GM23338 (cell line): ENCODE results near the gene KCNB1. TPM values are rescaled to one million over a fixed set of nuclear protein-coding genes. Genes with fewer than 3 reads are reported as not detected.

ENCODE experiments used
- ATAC-seq: fragments of 200-7000 bp; cut with Tn5 transposase; 3 replicates; pipeline ENCODE4 v1.9.1; 2020
- DNase-seq: peaks from one replicate; pipeline ENCODE4 v3.0.0-alpha.2; 2015; ENCODE audit warnings: low spot score
- H2AFZ ChIP-seq: fragments of 200-600 bp; sonication (generic); 2 replicates; pipeline ENCODE4 v1.8.0; 2016; ENCODE audit warnings: antibody characterized with exemption, mild to moderate bottlenecking, moderate library complexity
- H3F3A ChIP-seq: fragments of 200-600 bp; sonication (generic); replicated peaks from 2 replicates; pipeline ENCODE4 v1.8.0; 2017; ENCODE audit warnings: antibody characterized with exemption, mixed run types, low read depth
- H3K27ac ChIP-seq: fragments of 200-600 bp; sonication (generic); 2 replicates; pipeline ENCODE4 v1.6.1; 2016; ENCODE audit warnings: low read depth
- H3K27me3 ChIP-seq: fragments of 200-600 bp; sonication (generic); 2 replicates; pipeline ENCODE4 v1.8.0; 2016; ENCODE audit warnings: mild to moderate bottlenecking, mixed run types, moderate library complexity; ENCODE audit not compliant: insufficient read depth
- H3K36me3 ChIP-seq: fragments of 200-600 bp; sonication (generic); 2 replicates; pipeline ENCODE4 v1.8.0; 2016; ENCODE audit warnings: mild to moderate bottlenecking; ENCODE audit not compliant: insufficient read depth
- H3K4me1 ChIP-seq: fragments of 200-600 bp; sonication (generic); 2 replicates; pipeline ENCODE4 v1.8.0; 2016; ENCODE audit warnings: mild to moderate bottlenecking, moderate library complexity; ENCODE audit not compliant: insufficient read depth
- H3K4me2 ChIP-seq: fragments of 200-600 bp; sonication (generic); 2 replicates; pipeline ENCODE4 v1.7.1; 2017; ENCODE audit warnings: mixed run types
- H3K4me3 ChIP-seq: fragments of 200-600 bp; sonication (generic); 2 replicates; pipeline ENCODE4 v1.6.1; 2016; ENCODE audit warnings: mixed run types
- H3K79me2 ChIP-seq: fragments of 200-600 bp; sonication (generic); replicated peaks from 2 replicates; pipeline ENCODE4 v1.8.0; 2017; ENCODE audit warnings: mild to moderate bottlenecking; ENCODE audit not compliant: insufficient read depth
- H3K9me2 ChIP-seq: fragments of 200-600 bp; sonication (generic); 2 replicates; pipeline ENCODE4 v1.8.0; 2017; ENCODE audit not compliant: insufficient read depth
- H4K20me1 ChIP-seq: fragments of 200-600 bp; sonication (generic); replicated peaks from 2 replicates; pipeline ENCODE4 v1.8.0; 2017; ENCODE audit warnings: mild to moderate bottlenecking; ENCODE audit not compliant: insufficient read depth
- H3K27ac Mint-ChIP-seq: 2 replicates; pipeline ENCODE4 v1.8.0; 2020; ENCODE audit warnings: inconsistent platforms, mild to moderate bottlenecking, moderate library complexity, mixed read lengths
- H3K27me3 Mint-ChIP-seq: 3 replicates; pipeline ENCODE4 v1.8.0; 2022; ENCODE audit warnings: low read depth, mild to moderate bottlenecking, moderate library complexity, mixed read lengths, inconsistent platforms; ENCODE audit not compliant: insufficient read depth, poor library complexity
- H3K36me3 Mint-ChIP-seq: 3 replicates; pipeline ENCODE4 v1.8.0; 2021; ENCODE audit warnings: low read depth, mild to moderate bottlenecking, inconsistent platforms, moderate library complexity, mixed read lengths
- H3K4me1 Mint-ChIP-seq: 3 replicates; pipeline ENCODE4 v1.8.0; 2020; ENCODE audit warnings: mild to moderate bottlenecking, inconsistent platforms, mixed read lengths
- H3K4me3 Mint-ChIP-seq: 3 replicates; pipeline ENCODE4 v1.8.0; 2021; ENCODE audit warnings: moderate library complexity, mild to moderate bottlenecking, inconsistent platforms, mixed read lengths
- H3K9me3 Mint-ChIP-seq: 3 replicates; pipeline ENCODE4 v1.8.0; 2020; ENCODE audit warnings: moderate library complexity, mild to moderate bottlenecking, inconsistent platforms, mixed read lengths
- CREB1 ChIP-seq: fragments of 250-450 bp; sonication (Bioruptor Pico); IDR thresholded peaks from 2 replicates; pipeline ENCODE4 v1.5.0; 2020; ENCODE audit warnings: low read depth, mild to moderate bottlenecking, moderate library complexity
- CTCF ChIP-seq, 2 experiments: fragments of 200-600 bp in 1 of 2; sonication (generic) in 1 of 2; conservative IDR thresholded peaks; 2 replicates each; pipeline versions ENCODE4 v1.5.1 to v1.6.1; 2016 to 2017; ENCODE audit warnings: antibody characterized with exemption in 2 of 2, low read depth in 2 of 2, mild to moderate bottlenecking in 2 of 2, moderate library complexity in 1 of 2
- EZH2 ChIP-seq: fragments of 200-600 bp; sonication (generic); IDR thresholded peaks from one replicate; pipeline ENCODE4 v1.8.0; 2017; ENCODE audit warnings: antibody characterized with exemption, mild to moderate bottlenecking, low read depth; ENCODE audit not compliant: unreplicated experiment
- EZH2phosphoT487 ChIP-seq: fragments of 200-600 bp; sonication (generic); IDR thresholded peaks from one replicate; pipeline ENCODE4 v1.8.1; 2018; ENCODE audit warnings: antibody characterized with exemption; ENCODE audit not compliant: unreplicated experiment
- NANOG ChIP-seq: IDR thresholded peaks from 2 replicates; pipeline ENCODE4 v1.6.1; 2016; ENCODE audit warnings: antibody characterized with exemption, borderline replicate concordance
- POLR2AphosphoS5 ChIP-seq: IDR thresholded peaks from 2 replicates; pipeline ENCODE4 v1.6.1; 2016; ENCODE audit warnings: antibody characterized with exemption, low read depth
- REST ChIP-seq: IDR thresholded peaks from one replicate; pipeline ENCODE4 v1.6.1; 2018; ENCODE audit warnings: antibody characterized with exemption; ENCODE audit not compliant: unreplicated experiment
- ZNF114 ChIP-seq: fragments of 250-450 bp; sonication (Bioruptor Pico); IDR thresholded peaks from 2 replicates; pipeline ENCODE4 v1.5.0; 2020; ENCODE audit warnings: mild to moderate bottlenecking, moderate library complexity
- polyA plus RNA-seq: library from polyadenylated mRNA; unstranded; fragments of >200 nt; fragmentation: Nextera tagmentation; extraction: Ambion mirVana; gene quantifications from 2 replicates; pipeline ENCODE4 v1.2.1, GENCODE V29; 2016
- total RNA-seq: library from RNA; depleted of rRNA; stranded (reverse); fragments of >200 nt; shearing (Covaris generic); gene quantifications from 2 replicates; pipeline ENCODE4 v1.2.3, GENCODE V29; 2014
- TF ChIP-seq, protein P1 (sequence below): IDR thresholded peaks from 2 replicates; pipeline ENCODE4 v1.6.1; 2016; ENCODE audit warnings: antibody characterized with exemption

KCNB1 gene
- total and polyA plus RNA-seq, 2 experiments from 2014 or later: 0.28 to 0.29 TPM

GRCh38 chr20:49387581-49387939 is 94.9 kb downstream of the KCNB1 start (continued):
- TF ChIP-seq REST: no peak
- no peak for TF ChIP-seq ZNF114 (CRISPR knock-in tag)
- TF ChIP-seq, protein P1, sequence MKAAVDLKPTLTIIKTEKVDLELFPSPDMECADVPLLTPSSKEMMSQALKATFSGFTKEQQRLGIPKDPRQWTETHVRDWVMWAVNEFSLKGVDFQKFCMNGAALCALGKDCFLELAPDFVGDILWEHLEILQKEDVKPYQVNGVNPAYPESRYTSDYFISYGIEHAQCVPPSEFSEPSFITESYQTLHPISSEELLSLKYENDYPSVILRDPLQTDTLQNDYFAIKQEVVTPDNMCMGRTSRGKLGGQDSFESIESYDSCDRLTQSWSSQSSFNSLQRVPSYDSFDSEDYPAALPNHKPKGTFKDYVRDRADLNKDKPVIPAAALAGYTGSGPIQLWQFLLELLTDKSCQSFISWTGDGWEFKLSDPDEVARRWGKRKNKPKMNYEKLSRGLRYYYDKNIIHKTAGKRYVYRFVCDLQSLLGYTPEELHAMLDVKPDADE: no peak
- no peak for TF ChIP-seq EZH2
- TF ChIP-seq EZH2phosphoT487: no peak

DNA sequence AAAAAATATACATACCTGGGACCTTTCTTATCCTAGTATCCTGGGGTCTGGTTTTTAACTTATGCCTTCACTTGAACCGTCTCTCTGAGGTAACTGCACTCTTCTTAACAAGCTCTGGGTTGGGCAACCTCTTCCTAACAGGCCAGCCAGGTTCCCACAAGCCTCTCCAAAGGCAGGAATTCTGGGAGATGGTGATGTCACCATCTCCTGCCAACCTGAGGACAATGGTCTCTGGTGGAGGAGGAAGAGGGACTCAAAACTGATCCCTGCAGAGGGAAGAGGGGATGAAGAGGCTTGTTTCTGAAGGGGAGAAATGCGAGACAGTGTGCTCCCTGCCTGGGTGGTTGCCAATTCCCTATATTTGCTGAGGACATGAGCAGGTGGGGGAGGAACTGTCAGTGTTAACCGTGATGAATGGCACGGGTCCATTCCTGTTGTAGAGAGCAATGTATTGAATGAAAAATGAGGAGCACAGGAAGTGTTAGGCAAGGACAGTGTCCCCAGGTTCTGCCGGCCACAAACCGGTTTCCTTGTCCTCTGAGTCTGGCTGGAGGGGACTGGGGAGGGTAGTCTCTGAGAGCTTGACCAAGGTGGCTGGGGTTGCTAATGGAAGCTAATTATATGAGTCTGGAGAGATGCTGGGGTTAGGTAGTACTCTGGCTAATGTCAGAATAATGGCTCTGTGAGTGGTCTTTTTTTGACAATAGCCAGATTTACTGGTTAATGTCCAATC is 95.5 kb downstream of the KCNB1 start:
- no peaks in the 10 kb centered on the region for H3K36me3 ChIP-seq
- no peak overlapping the region for H3K27ac ChIP-seq
- no peak overlapping the region for H3K4me3 ChIP-seq
- no peaks in the 10 kb centered on the region for H4K20me1 ChIP-seq
- no peaks in the 10 kb centered on the region for H3K79me2 ChIP-seq
- Mint-ChIP-seq H3K4me3 (no peak overlapping the region), H3K27me3 (peaks cover 3% of the 10 kb centered on the region), H3K36me3 (no peaks in the 10 kb centered on the region; the same call in 2 of the 3 replicates), H3K27ac (no peak overlapping the region), H3K4me1 (peaks cover 12% of the 10 kb centered on the region), H3K9me3 (0 out of 3 replicates have a peak, but pooled peaks cover 2% of the 10 kb centered on the region)
- H3K9me2 ChIP-seq: no peaks in the 10 kb centered on the region
- H2AFZ ChIP-seq: no peak overlapping the region
- H3F3A ChIP-seq: no peaks in the 10 kb centered on the region
- no peak for ATAC-seq
- TF ChIP-seq POLR2AphosphoS5 (no peak), CTCF (conservative IDR thresholded peaks at IDR 0.05; ENCODE audit: low read depth in 2 of 2) (no peak), EZH2phosphoT487 (no peak), CREB1 (CRISPR knock-in tag) (no peak), NANOG (no peak)
- TF ChIP-seq, protein P1: no peak
- DNase-seq: no peak
- H3K4me2 ChIP-seq: no peak overlapping the region
- no peaks in the 10 kb centered on the region for H3K4me1 ChIP-seq
- H3K27me3 ChIP-seq: no peaks in the 10 kb centered on the region
